ENCODE data around the gene KRABD2.
A peak's percentile ranks its signal among the peaks of the same experiment; 100 is the strongest.
"Not testable (repeated sequence)": the region's sequence is repeated elsewhere in the genome, so short reads cannot be mapped to it uniquely, and the experiment has no call there.

Gene KRABD2

GRCh38 chr17:8383143-8383822, 6.8 kb upstream of the KRABD2 start, which contains the start of gene RPL26:
Gene RPL26 (minus strand): TSS chr17:8383193. CDS start chr17:8382310, 883 bp downstream.
- Mint-ChIP-seq H3K4me3 (peak within 1 kb of the TSS; percentile 94), H3K36me3 (peaks cover 23% of the 10 kb centered on the region), H3K4me1 (peaks cover 30% of the 10 kb centered on the region), H3K27me3 (no peaks in the 10 kb centered on the region), H3K27ac (peak within 1 kb of the TSS; percentile 97), H3K9me3 (no peaks in the 10 kb centered on the region)
- DNase-seq (ENCODE audit: low spot score in 2 of 2), result peak; percentile 96 to 98
- ATAC-seq (ENCODE audit: low read depth), result peak; percentile 86

GRCh38 chr17:8382880-8383142, 6.3 kb upstream of the KRABD2 start:
- no peak for DNase-seq (ENCODE audit: low spot score in 2 of 2)
- Mint-ChIP-seq H3K4me1 (peaks cover 30% of the 10 kb centered on the region), H3K27ac (peak overlapping the region; percentile 97), H3K27me3 (no peaks in the 10 kb centered on the region), H3K36me3 (peaks cover 24% of the 10 kb centered on the region), H3K9me3 (no peaks in the 10 kb centered on the region), H3K4me3 (peak overlapping the region; percentile 94)
- ATAC-seq (ENCODE audit: low read depth), result no peak

GRCh38 chr17:8382052-8382879, 5.8 kb upstream of the KRABD2 start:
- Mint-ChIP-seq H3K4me3 (peak overlapping the region; percentile 94), H3K36me3 (peaks cover 24% of the 10 kb centered on the region), H3K4me1 (peaks cover 30% of the 10 kb centered on the region), H3K27me3 (no peaks in the 10 kb centered on the region), H3K9me3 (no peaks in the 10 kb centered on the region), H3K27ac (peak overlapping the region; percentile 97)
- DNase-seq (ENCODE audit: low spot score in 2 of 2), result no peak
- no peak for ATAC-seq (ENCODE audit: low read depth)

- H3K4me3 Mint-ChIP-seq, result no peak overlapping the region
- DNase-seq (ENCODE audit: low spot score in 2 of 2), result no peak
- H3K36me3 Mint-ChIP-seq, result peaks cover 24% of the 10 kb centered on the region
- H3K27ac Mint-ChIP-seq, result peak overlapping the region; percentile 80
- ATAC-seq (ENCODE audit: low read depth), result no peak
- peaks cover 39% of the 10 kb centered on the region for H3K4me1 Mint-ChIP-seq
- no peaks in the 10 kb centered on the region for H3K27me3 Mint-ChIP-seq
- no peaks in the 10 kb centered on the region for H3K9me3 Mint-ChIP-seq
Measured at GRCh38 chr17:8380049-8380448, 3.5 kb upstream of the KRABD2 start.

GRCh38 chr17:8378117-8378516, 1.6 kb upstream of the KRABD2 start:
- not testable (repeated sequence) for DNase-seq (ENCODE audit: low spot score in 2 of 2); H3K4me3 Mint-ChIP-seq; H3K27me3 Mint-ChIP-seq; H3K27ac Mint-ChIP-seq; H3K9me3 Mint-ChIP-seq; ATAC-seq (ENCODE audit: low read depth)
- H3K4me1 Mint-ChIP-seq, result peaks cover 30% of the 10 kb centered on the region
- H3K36me3 Mint-ChIP-seq, result peaks cover 24% of the 10 kb centered on the region

GRCh38 chr17:8377422-8377821, 918 bp upstream of the KRABD2 start:
- peaks cover 22% of the 10 kb centered on the region for H3K36me3 Mint-ChIP-seq
- H3K9me3 Mint-ChIP-seq, result no peaks in the 10 kb centered on the region
- H3K4me3 Mint-ChIP-seq, result peak overlapping the region; percentile 56
- DNase-seq (ENCODE audit: low spot score in 2 of 2) (no peak), ATAC-seq (ENCODE audit: low read depth) (no peak)
- H3K4me1 Mint-ChIP-seq, result peaks cover 27% of the 10 kb centered on the region
- no peaks in the 10 kb centered on the region for H3K27me3 Mint-ChIP-seq
- peak overlapping the region; percentile 17 for H3K27ac Mint-ChIP-seq

GRCh38 chr17:8375738-8376259, 705 bp downstream of the KRABD2 start:
- Mint-ChIP-seq H3K4me1 (peaks cover 21% of the 10 kb centered on the region), H3K27ac (peak overlapping the region; percentile 28), H3K9me3 (no peaks in the 10 kb centered on the region), H3K4me3 (peak overlapping the region; percentile 87), H3K36me3 (peaks cover 16% of the 10 kb centered on the region), H3K27me3 (no peaks in the 10 kb centered on the region)
- ATAC-seq (ENCODE audit: low read depth), result no peak
- DNase-seq (ENCODE audit: low spot score in 2 of 2), result no peak

GRCh38 chr17:8373856-8374255, 2.6 kb downstream of the KRABD2 start:
- Mint-ChIP-seq H3K36me3 (peaks cover 18% of the 10 kb centered on the region), H3K4me1 (peaks cover 23% of the 10 kb centered on the region)
- H3K27ac Mint-ChIP-seq; H3K27me3 Mint-ChIP-seq; H3K4me3 Mint-ChIP-seq; ATAC-seq (ENCODE audit: low read depth); DNase-seq (ENCODE audit: low spot score in 2 of 2); H3K9me3 Mint-ChIP-seq: not testable (repeated sequence)

- no peaks in the 10 kb centered on the region for H3K9me3 Mint-ChIP-seq
- DNase-seq (ENCODE audit: low spot score in 2 of 2) (no peak), ATAC-seq (ENCODE audit: low read depth) (no peak)
- H3K4me1 Mint-ChIP-seq, result peaks cover 19% of the 10 kb centered on the region
- H3K4me3 Mint-ChIP-seq, result no peak overlapping the region
- H3K27ac Mint-ChIP-seq, result no peak overlapping the region
- H3K27me3 Mint-ChIP-seq, result no peaks in the 10 kb centered on the region
- H3K36me3 Mint-ChIP-seq, result peaks cover 14% of the 10 kb centered on the region
Measured at GRCh38 chr17:8372422-8372821, 4.1 kb downstream of the KRABD2 start.

GRCh38 chr17:8371786-8372185, 4.7 kb downstream of the KRABD2 start:
- Mint-ChIP-seq H3K9me3 (no peaks in the 10 kb centered on the region), H3K4me1 (peaks cover 19% of the 10 kb centered on the region), H3K4me3 (no peak overlapping the region), H3K27me3 (no peaks in the 10 kb centered on the region), H3K27ac (no peak overlapping the region), H3K36me3 (peaks cover 14% of the 10 kb centered on the region)
- no peak for ATAC-seq (ENCODE audit: low read depth)
- no peak for DNase-seq (ENCODE audit: low spot score in 2 of 2)

GRCh38 chr17:8369944-8370343, 6.6 kb downstream of the KRABD2 start:
- Mint-ChIP-seq H3K27me3 (no peaks in the 10 kb centered on the region), H3K4me1 (peaks cover 7% of the 10 kb centered on the region), H3K36me3 (peaks cover 14% of the 10 kb centered on the region), H3K4me3 (no peak overlapping the region), H3K9me3 (no peaks in the 10 kb centered on the region), H3K27ac (no peak overlapping the region)
- ATAC-seq (ENCODE audit: low read depth), result peak; percentile 43
- no peak for DNase-seq (ENCODE audit: low spot score in 2 of 2)

GRCh38 chr17:8368193-8368592, 8.3 kb downstream of the KRABD2 start:
- no peak overlapping the region for H3K27ac Mint-ChIP-seq
- peaks cover 7% of the 10 kb centered on the region for H3K4me1 Mint-ChIP-seq
- ATAC-seq (ENCODE audit: low read depth) (no peak), DNase-seq (ENCODE audit: low spot score in 2 of 2) (no peak)
- peaks cover 14% of the 10 kb centered on the region for H3K36me3 Mint-ChIP-seq
- no peaks in the 10 kb centered on the region for H3K9me3 Mint-ChIP-seq
- no peaks in the 10 kb centered on the region for H3K27me3 Mint-ChIP-seq
- H3K4me3 Mint-ChIP-seq, result no peak overlapping the region

GRCh38 chr17:8366231-8366630, 10.3 kb downstream of the KRABD2 start:
- Mint-ChIP-seq H3K27ac (no peak overlapping the region), H3K9me3 (no peaks in the 10 kb centered on the region), H3K4me3 (no peak overlapping the region), H3K4me1 (peaks cover 7% of the 10 kb centered on the region), H3K36me3 (peaks cover 14% of the 10 kb centered on the region), H3K27me3 (no peaks in the 10 kb centered on the region)
- ATAC-seq (ENCODE audit: low read depth) (no peak), DNase-seq (ENCODE audit: low spot score in 2 of 2) (no peak)

- H3K27me3 Mint-ChIP-seq, result no peaks in the 10 kb centered on the region
- DNase-seq (ENCODE audit: low spot score in 2 of 2) (no peak), ATAC-seq (ENCODE audit: low read depth) (no peak)
- no peaks in the 10 kb centered on the region for H3K9me3 Mint-ChIP-seq
- no peak overlapping the region for H3K27ac Mint-ChIP-seq
- peaks cover 6% of the 10 kb centered on the region for H3K4me1 Mint-ChIP-seq
- peaks cover 13% of the 10 kb centered on the region for H3K36me3 Mint-ChIP-seq
- H3K4me3 Mint-ChIP-seq, result no peak overlapping the region
Measured at GRCh38 chr17:8365143-8365542, 11.4 kb downstream of the KRABD2 start.
